ENCODE measurements around the gene GMDS.

Gene GMDS

DNA sequence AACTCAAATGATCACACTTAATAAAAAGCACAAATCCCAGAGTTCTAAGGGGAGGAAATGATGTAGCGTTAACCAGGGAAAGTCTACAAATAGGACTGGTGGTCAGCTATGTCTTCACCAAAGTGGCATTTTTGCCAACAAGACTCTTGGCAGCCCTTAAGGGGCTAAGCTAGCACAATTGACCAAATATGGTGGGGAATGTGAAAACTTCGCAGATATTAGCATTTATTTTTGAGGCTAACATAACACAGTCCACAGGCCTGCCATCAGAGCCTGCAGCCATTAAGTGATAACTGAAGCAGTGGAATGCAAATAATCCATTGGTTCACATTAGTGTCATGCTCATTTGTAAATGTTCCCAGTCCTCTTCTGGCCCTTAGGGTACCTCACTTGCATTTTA lies 361.1 kb downstream of the GMDS start:
- no peak for DNase-seq

- no peak for DNase-seq
Observed at GRCh38 chr6:1878330-1878729, 367.1 kb downstream of the GMDS start.

GRCh38 chr6:1873781-1874180 lies 371.6 kb downstream of the GMDS start:
- DNase-seq, result no peak

- no peak for DNase-seq
Observed at GRCh38 chr6:1872649-1873131, 372.7 kb downstream of the GMDS start.

DNA sequence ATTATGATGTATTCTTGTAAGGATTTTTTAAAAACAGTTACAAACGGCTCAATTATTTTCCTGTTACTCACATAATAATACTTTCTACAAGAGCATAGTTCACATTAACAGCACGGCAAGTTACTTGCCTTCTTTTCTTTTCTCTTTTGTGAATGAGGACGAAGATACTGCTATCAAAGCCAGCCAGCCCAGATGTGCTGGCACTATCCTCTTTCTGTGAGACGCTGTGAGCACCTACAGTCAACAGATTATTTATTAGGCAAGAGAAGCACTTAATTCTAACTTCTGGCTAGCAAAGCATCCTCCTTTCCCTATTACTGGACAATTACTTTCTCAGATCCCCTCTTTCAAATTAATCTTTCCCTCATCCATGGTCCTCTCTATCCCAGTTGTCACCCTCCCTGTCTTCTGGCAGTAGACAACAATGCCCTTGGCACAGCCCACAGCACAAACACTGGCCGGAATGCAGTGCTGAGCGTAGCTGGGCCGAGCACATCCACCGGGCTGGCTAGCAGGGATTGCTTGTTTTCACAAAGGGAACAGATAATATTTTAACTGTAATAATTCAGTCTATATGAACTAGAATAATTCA lies 373.6 kb downstream of the GMDS start:
- no peak for DNase-seq

- no peak for DNase-seq
Observed at GRCh38 chr6:1870932-1871331, 374.5 kb downstream of the GMDS start.

DNA sequence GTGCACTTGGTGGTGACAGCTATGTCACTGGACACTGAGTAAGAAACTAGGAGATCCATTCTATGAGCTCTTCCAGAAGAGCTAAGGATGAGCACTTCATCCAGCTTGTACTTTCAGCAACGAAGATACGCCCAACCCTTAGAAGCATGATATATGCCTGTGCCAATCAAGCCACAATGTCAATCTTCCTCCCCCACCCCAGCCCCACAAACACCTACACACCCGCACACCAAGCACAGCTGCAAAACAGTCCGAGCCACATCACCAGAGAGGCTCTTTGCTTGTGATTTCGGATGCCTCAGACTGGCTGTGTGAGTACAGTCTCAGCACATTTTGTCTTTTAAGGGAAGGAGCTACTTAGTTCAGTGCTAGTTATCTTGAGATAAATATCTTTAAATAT lies 375.2 kb downstream of the GMDS start:
- no peak for DNase-seq

- no peak for DNase-seq
Observed at GRCh38 chr6:1869769-1870168, 375.6 kb downstream of the GMDS start.

- DNase-seq, result no peak
Observed at GRCh38 chr6:1869308-1869707, 376.1 kb downstream of the GMDS start.

DNA sequence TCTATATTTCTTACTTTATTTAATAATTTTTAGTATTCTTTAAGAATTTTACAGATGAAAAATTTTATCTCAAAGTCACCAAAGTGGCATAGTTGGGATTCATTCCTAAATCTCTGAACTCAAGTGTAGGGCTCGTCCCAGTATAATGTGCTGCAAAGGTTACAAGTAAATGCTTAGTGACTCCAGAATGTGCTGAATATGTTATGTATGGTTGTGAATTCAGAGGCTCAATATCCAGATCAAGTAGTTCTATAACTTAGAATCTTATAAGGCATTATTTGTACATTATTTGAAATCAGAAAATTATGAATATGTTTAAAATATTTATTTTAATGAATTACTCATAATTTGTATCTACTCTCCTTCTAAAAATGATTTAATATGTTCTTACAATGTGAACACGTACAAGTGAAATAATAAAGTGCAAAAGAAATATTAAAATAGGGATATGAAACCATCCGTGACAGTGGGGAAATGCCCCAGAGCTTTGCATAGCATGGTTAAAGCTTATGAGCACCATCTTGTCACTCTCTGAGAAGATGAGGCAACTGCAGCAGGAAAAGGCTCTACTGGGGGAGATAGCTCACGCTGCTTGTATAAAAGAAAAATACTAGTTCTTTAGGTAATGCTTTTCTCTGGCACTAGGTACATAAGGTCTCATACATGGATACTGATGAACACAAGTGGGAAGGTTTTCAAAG lies 376.7 kb downstream of the GMDS start:
- no peak for DNase-seq

DNA sequence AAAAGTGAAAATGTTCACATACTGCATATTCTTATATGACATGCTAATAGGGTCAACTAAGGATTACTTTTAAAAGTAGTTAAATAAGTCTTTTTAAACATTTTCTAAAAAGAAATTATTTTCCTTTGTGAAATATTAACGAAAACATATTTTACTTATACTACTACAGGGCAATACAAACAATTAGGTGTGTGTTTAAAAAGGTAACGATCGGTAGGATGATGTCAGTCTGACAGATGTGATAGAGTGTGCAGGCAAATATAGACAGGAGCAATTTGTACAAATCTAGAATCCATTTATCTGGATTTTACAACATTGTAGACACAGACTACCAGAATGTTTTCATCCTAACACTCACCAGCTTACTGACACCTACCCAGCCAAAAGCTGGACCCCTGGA lies 378.2 kb downstream of the GMDS start:
- no peak for DNase-seq

DNA sequence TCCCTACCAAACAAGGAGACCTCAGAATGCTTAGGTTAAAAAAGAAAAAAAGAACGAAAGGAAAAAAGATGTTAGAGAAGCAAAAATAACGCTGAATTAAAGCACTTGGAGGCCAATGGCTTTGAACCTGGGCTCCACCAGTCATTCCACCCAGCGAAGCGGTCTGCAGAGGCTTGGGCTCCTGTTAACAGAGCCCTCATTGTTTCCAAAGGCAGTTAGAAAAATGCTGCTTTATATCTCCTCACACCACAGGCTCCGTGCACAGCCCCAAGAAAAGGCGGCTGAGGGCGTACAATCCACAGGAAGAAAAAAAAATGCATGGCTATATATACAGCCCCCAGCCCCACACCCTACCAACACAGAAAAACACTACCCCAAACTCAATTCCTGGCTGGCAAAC lies 379.8 kb downstream of the GMDS start:
- DNase-seq, result no peak

GRCh38 chr6:1864496-1864895 lies 380.9 kb downstream of the GMDS start:
- no peak for DNase-seq

DNA sequence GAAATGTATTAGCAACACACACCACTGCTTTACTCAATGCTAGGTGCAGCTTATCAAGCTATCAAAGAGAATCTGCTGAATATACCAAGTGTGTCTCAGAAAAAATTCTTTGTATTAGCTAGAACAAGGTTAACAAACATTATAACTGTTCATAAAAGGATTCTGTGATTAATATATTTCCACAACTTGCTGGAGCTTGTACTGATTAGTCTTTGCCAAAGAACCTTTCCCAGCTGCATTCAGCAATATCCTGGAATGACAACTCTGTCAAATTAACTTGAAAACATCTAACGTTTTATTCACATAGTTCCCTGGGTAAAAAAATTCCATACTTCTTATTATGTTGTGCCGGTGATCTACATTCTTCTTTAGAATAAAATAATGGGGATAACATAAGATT lies 383.0 kb downstream of the GMDS start:
- no peak for DNase-seq

DNA sequence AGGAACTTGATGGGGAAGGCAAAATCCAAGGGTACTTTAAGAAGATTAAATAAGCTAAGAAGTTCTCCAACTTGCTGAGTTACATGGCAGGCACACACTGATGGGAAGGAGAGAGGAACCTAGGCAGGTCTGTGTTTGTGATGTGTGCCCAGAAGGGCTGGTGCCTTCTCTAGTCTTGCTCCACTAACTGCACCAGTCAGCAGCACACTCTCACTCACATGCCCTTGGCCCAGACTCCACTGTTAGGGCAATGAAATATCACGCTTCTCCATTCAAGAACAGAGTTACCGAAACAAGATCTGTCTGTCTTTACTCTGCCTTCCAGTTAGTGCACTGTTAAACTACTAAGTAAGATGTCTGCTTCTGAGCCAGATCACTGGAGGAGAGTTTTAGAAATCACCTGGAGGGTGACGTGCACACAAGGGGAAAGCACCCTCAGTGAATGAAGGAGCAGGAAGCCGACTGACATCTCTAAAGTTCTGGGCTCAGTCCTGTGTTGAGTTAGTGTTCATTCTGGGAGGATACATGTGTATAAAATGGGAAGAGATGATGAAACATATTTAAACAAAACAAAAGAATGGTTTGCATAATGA lies 384.6 kb downstream of the GMDS start:
- DNase-seq, result no peak

- DNase-seq, result no peak
Observed at GRCh38 chr6:1858859-1859258, 386.5 kb downstream of the GMDS start.

DNA sequence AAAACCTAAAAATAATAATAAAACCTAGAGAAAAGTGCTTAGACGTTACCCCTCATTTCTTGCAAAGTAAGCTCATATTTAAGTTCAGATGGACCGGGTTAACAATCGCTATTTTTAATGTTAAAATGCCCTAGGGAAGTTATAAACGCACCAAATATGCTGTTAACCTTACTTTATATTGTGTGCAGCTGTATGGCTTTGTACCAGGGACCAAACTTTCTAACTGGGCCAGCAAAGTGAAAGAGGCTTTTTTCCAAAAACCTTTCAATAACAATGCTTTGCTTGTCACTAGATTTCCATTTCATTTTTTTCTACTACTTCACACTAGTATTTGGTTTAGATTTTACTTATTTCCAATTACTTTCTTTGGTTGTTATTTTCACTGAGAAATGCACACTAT lies 387.2 kb downstream of the GMDS start:
- no peak for DNase-seq

DNA sequence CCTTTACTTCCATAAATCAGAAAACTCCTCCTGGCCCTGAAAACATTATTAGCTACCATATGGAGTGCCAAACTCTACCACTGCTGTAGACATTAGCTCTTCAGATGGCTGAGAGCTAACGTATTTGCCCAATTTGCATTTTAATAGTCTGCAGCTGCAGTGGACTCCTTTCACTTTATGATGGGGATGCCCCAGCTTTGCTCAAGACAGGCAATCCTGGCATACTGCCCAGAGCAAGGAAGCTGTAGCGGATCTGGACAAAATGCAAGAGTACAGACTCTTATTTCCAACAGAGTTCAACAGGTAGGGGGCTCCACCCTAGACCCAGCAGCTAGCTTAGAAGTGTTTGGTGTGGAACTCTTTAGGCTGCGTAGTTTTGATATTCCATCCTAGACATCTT lies 389.0 kb downstream of the GMDS start:
- peak in 1 of 2 donors; percentile 30 for DNase-seq

GRCh38 chr6:1855890-1856289 lies 389.5 kb downstream of the GMDS start:
- DNase-seq, result no peak

GRCh38 chr6:1854296-1854695 lies 391.1 kb downstream of the GMDS start:
- no peak for DNase-seq

DNA sequence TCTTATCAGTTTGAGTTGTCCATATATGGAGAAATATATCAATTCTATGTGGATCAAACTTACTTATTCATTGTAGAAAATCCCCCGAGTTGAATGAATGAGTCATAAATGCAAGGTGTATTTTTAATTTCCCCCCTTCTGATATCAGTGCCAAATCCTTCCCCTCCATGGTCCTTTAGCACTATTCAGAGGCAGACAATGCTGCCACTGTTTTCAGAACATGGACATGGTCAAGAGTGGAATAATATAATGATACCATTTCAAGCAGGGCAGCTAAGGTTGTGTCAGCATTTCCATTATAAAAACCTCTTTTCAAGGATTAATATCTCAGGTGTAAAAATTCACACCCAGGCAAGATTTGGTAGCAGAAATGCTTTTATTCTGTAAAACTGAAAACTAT lies 391.6 kb downstream of the GMDS start:
- no peak for DNase-seq

DNA sequence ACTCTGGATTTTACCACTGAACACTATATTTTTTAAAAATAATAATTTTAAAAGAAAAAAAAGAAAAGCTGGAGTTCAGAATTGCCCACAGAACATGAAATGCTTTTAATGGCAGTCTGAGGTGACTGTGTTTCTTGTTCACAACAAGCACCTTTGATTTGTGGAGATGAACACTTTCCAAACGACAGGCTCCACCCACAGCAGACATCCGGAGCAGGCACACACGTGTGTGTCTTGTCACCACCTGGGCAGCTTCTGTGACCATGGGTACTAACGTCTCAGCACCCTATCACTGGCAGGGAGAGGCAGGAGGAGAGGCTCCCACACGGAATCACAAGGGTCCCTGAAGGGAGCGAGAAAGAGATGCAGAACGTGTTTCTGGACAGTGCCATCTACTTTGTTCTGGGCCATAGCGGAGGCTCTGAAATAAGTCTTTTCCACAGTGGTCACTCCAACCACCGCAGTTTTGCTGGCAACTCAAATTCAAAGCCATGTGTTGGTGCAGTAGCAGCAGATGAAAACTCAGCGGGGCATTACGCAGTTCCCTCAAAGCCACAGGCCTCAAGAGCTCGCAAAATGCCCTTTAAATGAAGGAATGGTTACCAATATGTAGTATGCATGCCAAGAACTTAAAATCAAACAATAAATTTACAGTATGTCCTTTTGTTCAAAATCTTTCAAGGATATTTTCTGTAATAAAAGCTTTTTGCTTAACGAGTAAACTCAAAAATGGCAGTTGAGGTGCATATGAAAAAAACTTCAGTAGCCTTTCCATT lies 393.5 kb downstream of the GMDS start:
- DNase-seq, result no peak

DNA sequence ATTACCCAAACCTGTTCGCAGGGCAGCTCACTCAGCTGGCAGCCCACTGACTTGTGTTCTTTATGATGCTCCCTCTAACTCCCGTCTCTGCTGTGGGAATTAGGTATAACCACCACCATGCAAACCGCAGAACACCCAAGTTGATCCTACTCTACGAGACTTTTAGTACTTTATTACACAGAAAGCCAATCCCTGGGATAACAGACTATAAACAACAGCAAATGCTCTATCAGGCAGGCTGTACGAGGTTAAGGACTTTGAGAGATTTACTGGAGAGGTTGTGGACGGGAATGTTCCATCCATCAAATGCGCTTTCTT lies 394.6 kb downstream of the GMDS start:
- no peak for DNase-seq
